GM12864 (cell line): ENCODE data around the gene PREPL.

ENCODE experiments used
- DNase-seq: peaks from one replicate; pipeline ENCODE4 v3.0.0-alpha.2; 2011; ENCODE audit warnings: low read depth
- H3K4me3 ChIP-seq: 2 replicates; pipeline ENCODE4 v1.5.1; 2011; ENCODE audit warnings: mild to moderate bottlenecking, low read depth, low read length, control low read depth
- TF ChIP-seq, protein P1 (sequence below): IDR thresholded peaks from 2 replicates; pipeline ENCODE4 v1.5.1; 2011; ENCODE audit warnings: low read depth, mild to moderate bottlenecking, moderate library complexity, low read length, control low read depth, inconsistent platforms; ENCODE audit errors: missing control alignments

Gene PREPL

GRCh38 chr2:44273076-44273475 is 88.2 kb downstream of the PREPL start:
- TF ChIP-seq, protein P1, sequence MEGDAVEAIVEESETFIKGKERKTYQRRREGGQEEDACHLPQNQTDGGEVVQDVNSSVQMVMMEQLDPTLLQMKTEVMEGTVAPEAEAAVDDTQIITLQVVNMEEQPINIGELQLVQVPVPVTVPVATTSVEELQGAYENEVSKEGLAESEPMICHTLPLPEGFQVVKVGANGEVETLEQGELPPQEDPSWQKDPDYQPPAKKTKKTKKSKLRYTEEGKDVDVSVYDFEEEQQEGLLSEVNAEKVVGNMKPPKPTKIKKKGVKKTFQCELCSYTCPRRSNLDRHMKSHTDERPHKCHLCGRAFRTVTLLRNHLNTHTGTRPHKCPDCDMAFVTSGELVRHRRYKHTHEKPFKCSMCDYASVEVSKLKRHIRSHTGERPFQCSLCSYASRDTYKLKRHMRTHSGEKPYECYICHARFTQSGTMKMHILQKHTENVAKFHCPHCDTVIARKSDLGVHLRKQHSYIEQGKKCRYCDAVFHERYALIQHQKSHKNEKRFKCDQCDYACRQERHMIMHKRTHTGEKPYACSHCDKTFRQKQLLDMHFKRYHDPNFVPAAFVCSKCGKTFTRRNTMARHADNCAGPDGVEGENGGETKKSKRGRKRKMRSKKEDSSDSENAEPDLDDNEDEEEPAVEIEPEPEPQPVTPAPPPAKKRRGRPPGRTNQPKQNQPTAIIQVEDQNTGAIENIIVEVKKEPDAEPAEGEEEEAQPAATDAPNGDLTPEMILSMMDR = no peak
- H3K4me3 ChIP-seq = no peak overlapping the region
- DNase-seq = no peak

DNA sequence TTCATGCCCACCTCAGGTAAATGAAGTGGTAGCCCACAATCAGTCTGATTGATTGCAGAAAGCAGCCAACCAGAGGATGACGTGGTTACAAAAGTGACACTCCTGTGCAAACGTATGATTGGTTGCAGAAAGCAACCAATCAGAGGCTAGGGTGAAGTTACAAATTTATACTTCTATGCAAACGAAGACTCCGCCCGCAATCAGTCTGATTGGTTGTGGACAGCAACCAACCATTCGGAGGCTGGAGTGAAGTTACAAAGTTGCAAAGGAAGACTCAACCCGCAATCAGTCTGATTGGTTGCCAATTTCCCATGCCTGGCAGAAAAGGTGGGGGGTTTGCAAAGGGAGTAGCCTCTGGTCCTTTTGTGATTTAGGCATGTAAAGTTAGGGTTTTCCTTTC is 90.0 kb downstream of the PREPL start:
- no peak for DNase-seq
- no peak overlapping the region for H3K4me3 ChIP-seq
- TF ChIP-seq, protein P1 = no peak

- TF ChIP-seq, protein P1 = no peak
- no peak for DNase-seq
- H3K4me3 ChIP-seq = no peak overlapping the region
Observed at GRCh38 chr2:44269831-44270230, 91.5 kb downstream of the PREPL start.

DNA sequence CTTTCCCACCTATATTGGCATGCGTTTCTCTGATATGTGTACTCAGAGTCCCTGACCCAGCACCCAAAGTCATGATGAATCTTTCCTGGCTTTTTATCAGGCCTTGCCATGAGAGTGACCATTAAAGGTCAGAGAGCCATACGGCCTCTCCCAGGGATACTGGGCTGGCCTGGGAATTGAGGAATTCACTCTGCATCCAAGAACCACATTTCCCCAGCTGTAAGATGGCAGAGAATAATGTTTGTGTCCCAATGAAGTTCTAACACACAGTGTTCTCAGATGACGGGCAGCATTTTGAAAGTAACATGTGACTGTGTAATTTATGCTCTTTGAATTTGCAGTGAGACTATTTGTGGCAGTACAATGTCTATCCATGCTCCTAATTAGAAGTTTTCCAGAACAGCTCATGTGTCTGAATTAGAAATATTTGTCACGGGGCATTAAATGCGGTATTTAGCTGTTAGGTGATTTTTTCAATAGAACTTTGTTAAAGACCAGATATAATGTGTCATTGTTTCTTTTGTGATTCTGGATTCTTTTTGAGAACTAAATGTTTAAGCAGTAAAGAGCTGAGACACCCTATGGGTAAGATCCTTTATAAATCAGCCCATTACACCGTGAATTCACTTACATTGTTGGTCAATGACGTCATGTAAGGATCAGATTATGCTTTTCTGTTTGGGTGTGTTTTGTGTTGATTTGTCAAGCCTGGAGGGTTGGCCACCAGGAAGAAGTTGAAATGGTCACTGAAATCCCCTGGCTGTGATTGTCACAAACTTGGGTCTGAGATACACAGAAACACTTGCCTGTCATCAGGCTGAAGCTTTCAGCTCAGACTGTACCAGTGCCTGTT is 93.3 kb downstream of the PREPL start:
- DNase-seq = no peak
- no peak overlapping the region for H3K4me3 ChIP-seq
- TF ChIP-seq, protein P1 = no peak
